ENCODE data around the gene SURF6.

- TF ChIP-seq POLR2A (IDR thresholded peaks at IDR 0.05) (no peak), CTCF (IDR thresholded peaks at IDR 0.05) (no peak), EP300 (IDR thresholded peaks at IDR 0.05) (no peak), POLR2AphosphoS5 (IDR thresholded peaks at IDR 0.05) (no peak)
Measured at GRCh38 chr9:133307301-133307700, 28.7 kb downstream of the SURF6 start.
